NCI-H2107 (cell line): Measurements from ENCODE around the gene BAZ1B.
"Not testable (repeated sequence)": the region's sequence is repeated elsewhere in the genome, so short reads cannot be mapped to it uniquely, and the experiment has no call there.

ENCODE experiments used
- DNase-seq: peaks from one replicate; lab custom pipeline; 2025; lab: John Stamatoyannopoulos, UW

Gene BAZ1B

GRCh38 chr7:73541722-73542121 is 19.6 kb upstream of the BAZ1B start:
- no peak for DNase-seq

DNA sequence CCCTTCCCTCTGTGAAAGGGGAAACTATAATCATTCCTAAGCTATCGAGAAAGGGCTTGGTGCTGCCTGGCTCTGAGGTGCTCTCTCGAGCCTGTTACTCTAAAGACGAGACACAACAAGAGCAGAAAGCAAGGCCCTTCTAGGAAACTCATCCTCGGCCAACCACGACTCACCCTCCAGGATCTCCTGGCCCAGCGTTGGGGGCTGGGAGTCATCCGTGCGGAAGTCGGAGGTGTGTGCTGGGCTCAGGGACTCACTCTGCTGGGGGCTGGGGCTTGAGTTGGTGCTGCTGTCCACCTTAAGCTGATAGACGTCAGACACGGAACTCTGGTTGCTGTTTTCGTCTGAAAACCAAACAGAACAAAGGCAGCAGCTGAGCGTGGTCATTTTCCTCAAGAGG is 17.6 kb upstream of the BAZ1B start:
- no peak for DNase-seq

DNA sequence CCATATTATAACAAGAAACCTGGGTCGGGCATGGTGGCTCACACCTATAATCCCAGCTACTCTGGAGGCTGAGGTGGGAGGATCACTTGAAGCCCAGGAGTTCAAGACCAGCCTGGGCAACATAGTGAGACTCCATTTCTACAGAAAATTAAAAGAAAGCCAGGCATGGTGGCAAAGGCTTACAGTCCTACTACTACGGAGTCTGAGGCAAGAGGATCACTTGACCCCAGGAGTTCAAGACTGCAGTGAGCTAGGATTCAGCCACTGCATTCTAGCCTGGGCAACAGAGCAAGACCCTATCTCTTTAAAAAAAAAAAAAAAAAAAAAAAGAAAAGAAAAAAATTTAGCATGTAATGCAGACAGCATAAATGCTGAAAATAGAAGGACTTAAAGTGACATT is 16.4 kb upstream of the BAZ1B start:
- not testable (repeated sequence) for DNase-seq

GRCh38 chr7:73537051-73537450 is 15.0 kb upstream of the BAZ1B start:
- no peak for DNase-seq

DNA sequence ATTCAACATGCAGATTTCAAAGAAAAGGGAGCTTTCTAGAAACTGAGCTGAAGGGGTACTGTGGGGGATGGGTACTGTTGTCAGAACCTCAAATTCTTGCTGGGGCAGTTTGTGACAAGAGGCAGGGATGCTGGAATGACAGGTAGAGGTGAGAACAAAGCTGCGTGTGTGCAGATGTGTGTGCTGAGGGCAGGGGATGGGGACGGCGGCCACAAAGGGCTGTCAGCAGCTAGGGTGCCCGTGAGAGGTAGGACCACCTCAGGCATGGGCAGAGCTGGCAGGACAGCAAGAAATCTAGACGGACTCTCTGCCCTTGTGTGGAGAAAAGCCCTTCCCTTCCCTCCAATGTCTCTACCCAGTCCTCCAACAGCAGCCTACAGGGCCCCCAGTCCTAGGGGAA is 14.4 kb upstream of the BAZ1B start:
- no peak for DNase-seq

GRCh38 chr7:73535918-73536317 is 13.8 kb upstream of the BAZ1B start:
- DNase-seq = not testable (repeated sequence)

GRCh38 chr7:73533742-73534141 is 11.6 kb upstream of the BAZ1B start:
- DNase-seq = no peak

- DNase-seq = no peak
Measured at GRCh38 chr7:73532224-73532623, 10.1 kb upstream of the BAZ1B start.

DNA sequence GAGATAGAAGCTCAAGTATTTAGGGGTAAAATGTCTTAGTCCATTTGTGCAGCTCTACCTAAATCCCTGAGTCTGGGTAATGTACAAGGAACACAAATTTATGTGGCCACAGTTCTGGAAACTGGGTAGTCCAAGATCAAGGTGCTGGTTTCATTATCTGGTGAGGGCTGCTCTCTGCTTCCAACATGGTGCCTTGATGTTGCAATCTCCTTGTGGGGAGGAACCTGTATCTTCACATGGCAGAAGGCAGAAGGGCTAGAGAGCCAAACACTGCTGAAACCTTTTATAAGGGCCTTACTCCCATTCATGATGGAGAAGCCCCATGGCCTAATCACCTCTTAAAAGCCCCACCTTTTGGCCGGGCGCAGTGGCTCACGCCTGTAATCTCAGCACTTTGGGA is 8.7 kb upstream of the BAZ1B start:
- DNase-seq = no peak

DNA sequence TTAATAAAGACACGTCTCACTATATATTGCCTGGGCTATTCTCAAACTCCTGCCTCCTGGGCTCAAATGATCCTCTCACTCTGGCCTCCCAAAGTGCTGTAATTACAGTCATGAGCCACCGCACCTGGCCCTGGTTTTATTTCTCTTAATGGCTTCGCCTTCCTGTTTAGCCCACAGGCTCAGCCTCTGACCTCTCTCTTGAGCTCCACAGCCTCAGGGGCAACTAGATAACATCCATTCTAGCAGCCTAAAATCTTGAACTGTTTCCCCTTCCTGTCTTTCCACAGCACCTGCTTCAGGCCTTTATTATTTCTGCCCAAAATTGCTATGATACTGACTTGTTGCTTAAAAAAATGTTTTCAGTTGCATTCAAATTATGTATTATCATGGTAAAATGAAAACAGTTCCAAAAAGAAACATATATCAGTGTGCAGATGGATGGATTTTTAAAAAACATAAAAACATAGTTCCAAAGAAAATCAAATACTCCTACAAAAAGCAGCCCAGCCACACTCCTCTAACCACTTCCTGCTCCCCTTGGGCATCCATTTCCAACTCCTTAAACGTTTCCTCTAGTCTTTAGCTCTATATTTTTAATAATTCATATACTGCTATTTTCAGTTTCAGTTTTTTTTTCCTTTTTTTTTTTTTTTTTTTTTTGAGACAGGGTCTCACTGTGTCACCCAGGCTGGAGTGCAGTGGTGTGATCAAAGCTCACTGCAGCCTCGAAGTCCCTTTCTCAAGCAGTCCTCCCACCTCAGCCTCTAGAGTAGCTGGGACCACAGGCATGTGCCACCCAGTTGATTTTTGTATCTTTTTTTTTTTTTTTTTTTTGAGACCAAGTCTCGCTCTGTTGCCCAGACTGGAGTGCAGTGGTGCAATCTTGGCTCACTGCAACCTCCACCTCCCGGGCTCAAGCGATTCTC is 5.1 kb upstream of the BAZ1B start:
- no peak for DNase-seq

- DNase-seq = not testable (repeated sequence)
Measured at GRCh38 chr7:73526158-73526494, 4.0 kb upstream of the BAZ1B start.

GRCh38 chr7:73521636-73522104 is 423 bp downstream of the BAZ1B start:
- peak; percentile 75 for DNase-seq

DNA sequence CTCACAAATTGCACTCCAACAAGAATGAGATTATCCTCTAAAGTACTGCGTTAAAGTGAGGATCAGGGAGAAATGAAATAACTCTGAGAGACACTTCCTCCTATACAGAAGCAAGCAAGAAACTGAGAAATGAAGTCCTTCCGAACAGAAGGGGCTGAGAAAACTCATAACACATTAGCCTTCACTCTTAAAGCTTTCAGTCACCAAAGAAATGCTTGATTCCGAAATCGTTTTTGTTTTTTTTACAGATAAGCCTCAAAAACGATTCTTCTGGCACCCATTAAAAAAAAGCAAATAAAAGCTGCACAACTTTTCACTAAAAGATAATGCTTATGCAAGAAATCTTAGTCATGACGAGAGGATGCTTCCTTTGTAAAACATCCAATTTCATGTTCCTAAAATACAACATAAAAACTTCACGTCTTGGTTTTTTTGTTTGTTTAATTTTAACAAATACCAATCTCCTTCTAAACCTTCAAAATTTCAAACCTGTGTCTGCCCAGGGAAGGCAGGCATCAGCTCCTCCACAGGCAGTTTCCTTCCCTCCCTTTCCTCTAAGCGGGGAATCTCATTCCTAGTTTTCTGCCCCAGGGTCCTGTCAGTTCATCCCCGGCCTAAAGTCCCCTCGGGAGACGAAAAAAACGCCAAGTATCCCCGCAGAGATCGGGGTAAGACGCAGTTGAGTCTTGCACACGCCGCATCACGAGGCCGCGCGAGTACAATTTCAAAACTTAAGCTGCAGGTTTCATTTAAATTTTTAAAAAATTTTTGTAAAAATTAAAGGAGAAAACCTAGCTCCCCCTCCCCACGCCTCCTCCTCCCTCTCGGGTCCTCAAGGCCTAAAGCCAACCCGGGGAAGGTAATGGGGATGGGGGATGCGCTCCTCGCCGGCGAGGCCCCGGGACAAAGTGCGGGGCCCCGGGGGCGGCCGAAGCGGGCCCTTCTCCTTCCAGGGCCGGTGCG is 1.1 kb downstream of the BAZ1B start:
- no peak for DNase-seq

DNA sequence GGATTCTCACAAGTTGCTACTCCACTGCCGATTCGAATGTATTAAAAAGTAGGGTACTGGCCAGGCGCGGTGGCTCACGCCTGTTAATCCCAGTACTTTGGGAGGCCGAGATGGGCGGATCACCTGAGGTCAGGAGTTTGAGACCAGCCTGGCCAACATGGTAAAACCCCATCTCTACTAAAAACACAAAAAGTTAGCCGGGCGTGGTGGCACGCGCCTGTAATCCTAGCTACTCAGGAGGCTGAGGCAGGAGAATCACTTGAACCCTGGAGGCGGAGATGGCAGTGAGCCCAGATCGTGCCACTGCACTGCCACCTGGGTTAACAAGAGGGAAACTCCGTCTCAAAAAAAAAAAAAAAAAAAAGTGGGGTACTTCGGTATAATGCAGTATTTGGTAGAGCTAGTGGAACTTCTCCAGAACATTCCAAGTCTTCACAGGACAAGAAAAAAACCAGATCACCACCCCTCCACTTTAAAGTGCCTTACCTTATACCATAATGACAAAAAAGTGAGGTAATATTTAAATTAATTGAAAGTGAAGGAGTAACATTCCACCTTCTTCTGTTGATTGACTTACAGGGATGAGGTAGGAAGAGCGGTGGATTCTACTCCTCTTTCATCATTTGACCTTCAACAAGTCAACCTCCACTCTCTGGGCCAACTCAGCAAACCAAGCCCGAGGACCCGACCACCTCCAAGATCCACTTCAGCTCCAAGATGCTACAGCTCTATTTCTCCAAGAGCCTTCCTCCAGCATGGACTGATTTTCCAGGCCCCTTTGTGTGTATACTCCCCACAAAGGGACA is 2.0 kb downstream of the BAZ1B start:
- no peak for DNase-seq

GRCh38 chr7:73518470-73518869 is 3.6 kb downstream of the BAZ1B start:
- DNase-seq = no peak

GRCh38 chr7:73517241-73517995 is 4.7 kb downstream of the BAZ1B start:
- DNase-seq = no peak

DNA sequence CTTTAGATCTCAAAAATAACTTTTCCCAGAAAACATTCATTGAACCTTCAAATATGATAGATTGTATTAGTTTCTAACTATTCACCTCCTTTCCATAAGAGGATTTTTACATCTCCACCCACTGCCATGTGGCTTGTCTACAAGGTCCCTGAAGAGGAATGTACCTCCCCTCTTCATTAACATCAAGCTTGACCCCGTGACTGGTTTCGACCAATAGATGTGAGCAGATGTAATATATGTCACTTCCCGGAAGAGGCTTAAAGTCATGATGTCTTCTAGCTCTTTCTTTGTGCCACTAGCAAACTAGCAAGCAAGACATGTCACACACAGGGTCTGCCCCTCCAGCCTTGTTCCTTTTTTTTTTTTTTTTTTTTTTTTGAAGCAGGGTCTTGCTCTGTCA is 6.9 kb downstream of the BAZ1B start:
- no peak for DNase-seq

DNA sequence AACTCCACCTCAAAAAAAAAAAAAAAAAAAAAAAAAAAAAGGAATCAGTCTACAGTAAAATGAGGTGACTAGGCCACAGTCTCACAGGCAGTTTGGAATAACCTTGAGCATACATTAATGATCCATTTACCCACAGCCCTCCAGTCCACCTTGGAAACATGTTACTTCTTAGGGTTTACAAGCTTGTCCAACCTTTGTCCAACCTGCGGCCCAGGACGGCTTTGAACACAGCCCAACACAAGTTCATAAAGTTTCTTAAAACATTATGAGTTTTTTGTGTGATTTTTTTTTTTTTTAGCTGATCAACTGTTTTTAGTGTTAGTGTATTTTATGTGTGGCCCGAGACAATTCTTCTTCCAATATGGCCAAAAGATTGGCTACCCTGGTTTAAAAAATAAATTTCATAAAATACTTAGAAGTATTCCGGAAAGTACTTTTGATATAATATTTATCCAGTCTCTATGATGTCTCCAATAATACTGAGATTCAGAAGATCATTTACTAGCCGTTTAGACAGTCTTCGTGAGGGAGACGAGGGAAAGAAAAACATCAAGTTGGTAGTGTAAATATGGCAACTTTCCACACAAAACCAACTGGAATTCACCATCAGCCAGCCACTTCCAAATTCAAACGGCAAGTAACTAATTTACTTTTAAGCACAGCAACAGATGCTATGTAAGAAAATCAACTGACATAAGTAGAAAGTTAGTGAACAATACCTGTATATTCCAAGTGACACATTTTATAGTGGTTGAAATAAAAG is 9.9 kb downstream of the BAZ1B start:
- DNase-seq = no peak

GRCh38 chr7:73509463-73509862 is 12.6 kb downstream of the BAZ1B start:
- no peak for DNase-seq

- DNase-seq = no peak
Measured at GRCh38 chr7:73507556-73507955, 14.5 kb downstream of the BAZ1B start.
